Activated T-cell treated with anti-CD3 and anti-CD28 coated beads, Interleukin-2, amount 50 U/mL, for 4 hours (primary cell): Measurements from ENCODE around the gene PPFIA4. TPM values are rescaled to one million over a fixed set of nuclear protein-coding genes. Genes with fewer than 3 reads are reported as not detected.
A peak's percentile ranks its signal among the peaks of the same experiment; 100 is the strongest.
"Not testable (repeated sequence)": the region's sequence is repeated elsewhere in the genome, so short reads cannot be mapped to it uniquely, and the experiment has no call there.

Experiments used
- ATAC-seq, 2 donors: fragments of 200-7000 bp; cut with Tn5 transposase; one replicate each; pipeline ENCODE4 v1.10.0; 2021
- DNase-seq: peaks from one replicate; pipeline ENCODE4 v3.0.0-alpha.2; 2020
- H3K27me3 Mint-ChIP-seq: one replicate; pipeline ENCODE4 v1.8.0; 2021; ENCODE audit warnings: low read depth, mixed read lengths
- H3K36me3 Mint-ChIP-seq: one replicate; pipeline ENCODE4 v1.8.0; 2022; ENCODE audit warnings: mixed read lengths; ENCODE audit not compliant: insufficient read depth
- H3K4me1 Mint-ChIP-seq: one replicate; pipeline ENCODE4 v1.8.0; 2021; ENCODE audit warnings: low read depth, mixed read lengths
- H3K4me3 Mint-ChIP-seq: one replicate; pipeline ENCODE4 v1.8.0; 2021; ENCODE audit warnings: mild to moderate bottlenecking, moderate library complexity, mixed read lengths
- H3K9me3 Mint-ChIP-seq: one replicate; pipeline ENCODE4 v1.8.0; 2021; ENCODE audit warnings: mixed read lengths
- total RNA-seq, 3 donors: library from RNA; stranded (reverse); gene quantifications; one replicate each; pipeline ENCODE4 v1.2.1, GENCODE V29; 2021

Gene PPFIA4
- total RNA-seq, 3 donors from 2014 or later: 0.37 to 1.2 (median 0.82) TPM

DNA sequence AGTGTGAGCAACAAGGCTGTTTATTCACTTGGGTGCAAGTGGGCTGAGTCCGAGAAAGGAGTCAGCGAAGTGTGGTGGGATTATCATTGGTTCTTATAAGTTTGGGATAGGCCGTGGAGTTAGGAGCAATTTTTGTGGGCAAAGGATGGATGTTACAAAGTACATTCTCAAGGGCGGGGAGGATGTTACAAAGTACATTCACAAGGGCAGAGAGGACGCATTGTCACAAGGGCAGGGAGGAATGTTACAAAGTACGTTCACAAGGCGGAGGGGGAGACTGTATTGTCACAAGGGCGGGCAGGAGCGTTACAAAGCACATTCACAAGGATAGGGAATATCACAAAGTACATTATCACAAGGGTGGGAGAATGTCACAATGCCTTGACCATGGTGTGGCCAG, 24.3 kb upstream of the PPFIA4 start:
- Mint-ChIP-seq H3K27me3 (peaks cover 15% of the 10 kb centered on the region), H3K36me3 (no peaks in the 10 kb centered on the region), H3K4me1 (peaks cover 14% of the 10 kb centered on the region), H3K4me3 (no peak overlapping the region), H3K9me3 (no peaks in the 10 kb centered on the region)
- no peak for DNase-seq
- no peak for ATAC-seq

GRCh38 chr1:203002951-203003350, 23.3 kb upstream of the PPFIA4 start:
- DNase-seq (no peak), ATAC-seq (no peak)
- Mint-ChIP-seq H3K27me3 (peaks cover 11% of the 10 kb centered on the region), H3K36me3 (no peaks in the 10 kb centered on the region), H3K4me1 (peaks cover 18% of the 10 kb centered on the region), H3K9me3 (no peaks in the 10 kb centered on the region), H3K4me3 (no peak overlapping the region)

- not testable (repeated sequence) for H3K9me3 Mint-ChIP-seq, ATAC-seq, DNase-seq, H3K36me3 Mint-ChIP-seq, H3K27me3 Mint-ChIP-seq
- Mint-ChIP-seq H3K4me3 (peak overlapping the region; percentile 96), H3K4me1 (peaks cover 24% of the 10 kb centered on the region)
Measured at GRCh38 chr1:203005395-203006142, 20.7 kb upstream of the PPFIA4 start.

- Mint-ChIP-seq H3K27me3 (no peaks in the 10 kb centered on the region), H3K9me3 (no peaks in the 10 kb centered on the region), H3K4me1 (peaks cover 32% of the 10 kb centered on the region), H3K4me3 (peak within 1 kb of the TSS; percentile 96), H3K36me3 (peaks cover 14% of the 10 kb centered on the region)
- ATAC-seq: peak; percentile 94 to 96
- DNase-seq: peak; percentile 94
Measured at GRCh38 chr1:203006948-203007871, 19.1 kb upstream of the PPFIA4 start, which contains the start of gene TMEM183A. Gene TMEM183A (plus strand): TSS chr1:203007374. CDS start chr1:203007466, 92 bp downstream.

DNA sequence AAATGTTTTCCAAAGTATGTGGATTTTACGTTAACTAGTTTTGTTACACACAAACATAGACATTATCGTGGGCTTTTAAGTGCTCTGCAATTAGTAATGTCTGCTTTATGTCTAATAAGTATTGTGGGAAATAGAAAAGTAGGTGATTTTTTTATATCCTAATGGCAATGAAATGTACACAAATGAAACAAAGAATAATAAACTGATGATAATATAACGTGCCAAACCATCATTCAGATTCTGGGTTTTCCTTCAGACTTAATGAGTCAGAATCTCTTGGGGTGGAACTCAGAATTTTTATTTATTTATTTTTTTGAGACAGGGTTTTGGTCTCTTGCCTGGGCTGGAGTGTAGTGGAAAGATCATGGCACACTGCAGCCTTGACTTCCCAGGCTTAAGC, 17.1 kb upstream of the PPFIA4 start:
- Mint-ChIP-seq H3K4me3 (peak overlapping the region; percentile 96), H3K36me3 (peaks cover 24% of the 10 kb centered on the region), H3K9me3 (no peaks in the 10 kb centered on the region), H3K4me1 (peaks cover 40% of the 10 kb centered on the region), H3K27me3 (no peaks in the 10 kb centered on the region)
- DNase-seq: no peak
- ATAC-seq: no peak

DNA sequence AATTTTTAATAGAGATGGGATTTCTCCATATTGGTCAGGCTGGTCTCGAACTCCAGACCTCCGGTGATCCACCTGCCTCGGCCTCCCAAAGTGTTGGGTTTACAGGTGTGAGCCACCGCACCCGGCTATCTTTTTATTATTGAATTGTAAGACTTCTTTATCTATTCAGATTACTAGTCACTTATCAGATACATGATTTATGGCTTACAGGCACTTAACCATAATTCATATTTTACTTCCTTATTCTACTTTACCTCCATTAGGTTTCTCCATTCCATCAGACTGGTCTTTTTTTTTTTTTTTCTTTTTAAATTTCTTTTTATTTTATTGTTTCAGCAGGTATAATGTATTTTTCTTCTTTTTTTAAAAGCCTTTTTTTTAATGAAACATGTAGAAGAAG, 14.7 kb upstream of the PPFIA4 start:
- ATAC-seq: no peak
- H3K36me3 Mint-ChIP-seq: peaks cover 38% of the 10 kb centered on the region
- no peak overlapping the region for H3K4me3 Mint-ChIP-seq
- H3K4me1 Mint-ChIP-seq: peaks cover 34% of the 10 kb centered on the region
- no peak for DNase-seq
- H3K9me3 Mint-ChIP-seq: no peaks in the 10 kb centered on the region
- H3K27me3 Mint-ChIP-seq: no peaks in the 10 kb centered on the region

DNA sequence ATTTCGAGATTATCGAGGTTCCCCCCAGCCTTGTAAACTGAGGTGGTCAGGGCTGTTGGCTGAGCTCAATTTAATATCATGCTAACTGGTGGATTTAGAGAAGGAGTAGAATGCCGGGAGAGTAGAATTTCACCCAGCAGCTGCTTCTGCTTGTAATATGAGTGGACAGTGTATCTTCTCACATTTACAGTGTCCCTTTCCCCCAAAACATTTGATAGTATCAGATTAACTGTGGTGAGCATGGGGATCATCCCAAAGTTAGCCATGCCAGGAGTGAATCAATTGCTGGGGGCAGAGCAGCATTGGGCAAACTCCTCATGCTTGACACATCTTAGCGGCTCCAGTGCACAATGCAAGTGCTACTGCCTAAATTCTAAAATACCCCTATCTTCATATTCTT, 9.2 kb upstream of the PPFIA4 start:
- peaks cover 54% of the 10 kb centered on the region for H3K36me3 Mint-ChIP-seq
- no peak overlapping the region for H3K4me3 Mint-ChIP-seq
- H3K4me1 Mint-ChIP-seq: peaks cover 11% of the 10 kb centered on the region
- no peaks in the 10 kb centered on the region for H3K27me3 Mint-ChIP-seq
- DNase-seq (no peak), ATAC-seq (no peak)
- no peaks in the 10 kb centered on the region for H3K9me3 Mint-ChIP-seq

GRCh38 chr1:203017692-203018091, 8.6 kb upstream of the PPFIA4 start:
- no peaks in the 10 kb centered on the region for H3K27me3 Mint-ChIP-seq
- no peaks in the 10 kb centered on the region for H3K9me3 Mint-ChIP-seq
- H3K4me1 Mint-ChIP-seq: peaks cover 7% of the 10 kb centered on the region
- DNase-seq: no peak
- H3K4me3 Mint-ChIP-seq: no peak overlapping the region
- peaks cover 50% of the 10 kb centered on the region for H3K36me3 Mint-ChIP-seq
- ATAC-seq: no peak

DNA sequence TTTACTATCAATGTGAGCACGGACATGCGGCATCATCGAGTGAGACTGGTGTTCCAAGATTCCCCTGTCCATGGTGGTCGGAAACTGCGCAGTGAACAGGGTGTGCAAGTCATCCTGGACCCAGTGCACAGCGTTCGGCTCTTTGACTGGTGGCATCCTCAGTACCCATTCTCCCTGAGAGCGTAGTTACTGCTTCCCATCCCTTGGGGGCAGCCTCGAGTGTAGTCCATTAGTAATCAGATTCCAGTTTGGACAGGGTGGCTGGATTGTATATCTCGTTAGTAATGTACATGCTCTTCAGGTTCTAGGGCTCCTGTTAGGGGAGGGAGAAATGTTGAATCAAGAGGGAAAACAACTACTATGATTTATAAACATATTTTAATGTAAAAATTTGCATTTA, 3.4 kb upstream of the PPFIA4 start:
- H3K4me1 Mint-ChIP-seq: peaks cover 10% of the 10 kb centered on the region
- peaks cover 28% of the 10 kb centered on the region for H3K36me3 Mint-ChIP-seq
- H3K4me3 Mint-ChIP-seq, DNase-seq, H3K27me3 Mint-ChIP-seq, ATAC-seq, H3K9me3 Mint-ChIP-seq: not testable (repeated sequence)

GRCh38 chr1:203025686-203026030, 633 bp upstream of the PPFIA4 start:
- peaks cover 7% of the 10 kb centered on the region for H3K27me3 Mint-ChIP-seq
- peak overlapping the region; percentile 40 for H3K4me3 Mint-ChIP-seq
- DNase-seq: no peak
- no peak for ATAC-seq
- no peaks in the 10 kb centered on the region for H3K9me3 Mint-ChIP-seq
- peaks cover 13% of the 10 kb centered on the region for H3K36me3 Mint-ChIP-seq
- H3K4me1 Mint-ChIP-seq: peaks cover 10% of the 10 kb centered on the region

GRCh38 chr1:203026666-203027663, 674 bp downstream of the PPFIA4 start:
- peaks cover 7% of the 10 kb centered on the region for H3K36me3 Mint-ChIP-seq
- H3K9me3 Mint-ChIP-seq: no peaks in the 10 kb centered on the region
- peak; percentile 35 to 44 for ATAC-seq
- H3K4me3 Mint-ChIP-seq: peak overlapping the region; percentile 74
- DNase-seq: no peak
- H3K4me1 Mint-ChIP-seq: peaks cover 10% of the 10 kb centered on the region
- H3K27me3 Mint-ChIP-seq: peaks cover 7% of the 10 kb centered on the region

DNA sequence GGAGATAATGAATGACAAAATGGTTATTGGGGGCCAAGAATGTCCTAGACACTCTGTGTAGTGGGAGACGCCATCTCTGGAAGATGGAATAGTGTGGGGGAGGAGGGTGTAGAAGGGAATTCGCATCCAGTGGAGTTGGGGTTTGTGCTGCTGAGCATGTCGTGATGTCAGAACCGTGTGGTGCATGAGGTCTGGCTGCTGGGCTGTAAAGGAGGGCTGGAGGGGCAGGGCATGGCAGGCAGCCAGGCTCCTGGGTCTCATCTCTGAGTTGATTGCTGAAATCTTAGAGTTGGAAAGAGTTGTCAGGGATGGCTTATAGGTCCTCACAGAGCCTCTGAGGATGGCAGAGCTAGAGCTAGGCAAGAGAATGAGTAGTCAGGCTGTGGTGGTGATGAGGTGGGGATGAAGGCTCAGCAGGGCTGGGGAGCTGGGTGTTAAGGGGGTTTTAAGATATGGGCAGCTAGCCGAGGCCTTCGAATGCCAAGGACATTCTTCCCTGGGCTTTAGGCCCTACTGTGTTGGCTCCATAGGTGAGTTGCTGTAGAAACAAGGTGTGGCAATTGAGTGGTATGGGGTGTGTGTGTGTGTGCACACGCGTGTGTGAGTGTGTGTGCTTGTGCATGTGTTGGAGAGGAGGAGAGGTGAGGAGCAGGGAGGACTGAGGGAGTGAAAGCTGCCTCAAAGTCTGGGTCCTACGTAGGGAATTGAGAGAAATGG, 1.9 kb downstream of the PPFIA4 start:
- Mint-ChIP-seq H3K27me3 (peaks cover 7% of the 10 kb centered on the region), H3K36me3 (peaks cover 4% of the 10 kb centered on the region), H3K9me3 (no peaks in the 10 kb centered on the region), H3K4me1 (peaks cover 10% of the 10 kb centered on the region), H3K4me3 (no peak overlapping the region)
- ATAC-seq: no peak
- no peak for DNase-seq

- ATAC-seq: no peak
- no peak overlapping the region for H3K4me3 Mint-ChIP-seq
- no peak for DNase-seq
- peaks cover 1% of the 10 kb centered on the region for H3K36me3 Mint-ChIP-seq
- no peaks in the 10 kb centered on the region for H3K9me3 Mint-ChIP-seq
- H3K27me3 Mint-ChIP-seq: peaks cover 7% of the 10 kb centered on the region
- H3K4me1 Mint-ChIP-seq: peaks cover 10% of the 10 kb centered on the region
Measured at GRCh38 chr1:203028784-203029553, 2.7 kb downstream of the PPFIA4 start.
